H9 (cell line): Measurements from ENCODE around the gene ESM1. TPM values are rescaled to one million over a fixed set of nuclear protein-coding genes. Genes with fewer than 3 reads are reported as not detected.

Experiments
- DNase-seq: peaks from one replicate; pipeline ENCODE4 v3.0.0-alpha.2; 2017
- H2AFZ ChIP-seq: one replicate; pipeline ENCODE4 v1.6.1; 2013; ENCODE audit warnings: mild to moderate bottlenecking, low read length, control low read depth, moderate library complexity
- H2AK5ac ChIP-seq: 2 replicates; pipeline ENCODE4 v1.6.1; 2013; ENCODE audit warnings: low read length, control low read depth, mixed read lengths; ENCODE audit not compliant: insufficient read length
- H2BK120ac ChIP-seq: one replicate; pipeline ENCODE4 v1.6.1; 2013; ENCODE audit warnings: low read depth, mild to moderate bottlenecking, low read length, control low read depth, inconsistent platforms; ENCODE audit not compliant: poor library complexity, severe bottlenecking
- H2BK12ac ChIP-seq: 2 replicates; pipeline ENCODE4 v1.6.1; 2013; ENCODE audit warnings: low read length, control low read depth, mixed read lengths, low read depth; ENCODE audit not compliant: insufficient read length
- H2BK15ac ChIP-seq: 2 replicates; pipeline ENCODE4 v1.6.1; 2013; ENCODE audit warnings: low read depth, low read length, control low read depth
- H2BK20ac ChIP-seq: one replicate; pipeline ENCODE4 v1.6.1; 2013; ENCODE audit warnings: low read depth, mild to moderate bottlenecking, low read length, control low read depth, inconsistent platforms; ENCODE audit not compliant: poor library complexity, severe bottlenecking
- H2BK5ac ChIP-seq: 2 replicates; pipeline ENCODE4 v1.6.1; 2013; ENCODE audit warnings: low read length, control low read depth, mixed read lengths; ENCODE audit not compliant: insufficient read length
- H3K14ac ChIP-seq: 2 replicates; pipeline ENCODE4 v1.6.1; 2013; ENCODE audit warnings: low read length, control low read depth; ENCODE audit not compliant: insufficient read depth
- H3K18ac ChIP-seq: 2 replicates; pipeline ENCODE4 v1.6.1; 2013; ENCODE audit warnings: low read depth, mild to moderate bottlenecking, mixed read lengths, low read length, control low read depth; ENCODE audit not compliant: insufficient read length
- H3K23ac ChIP-seq: 2 replicates; pipeline ENCODE4 v1.6.1; 2013; ENCODE audit warnings: low read length, control low read depth, mixed read lengths, low read depth; ENCODE audit not compliant: insufficient read length
- H3K23me2 ChIP-seq: 2 replicates; pipeline ENCODE4 v1.6.1; 2013; ENCODE audit warnings: low read depth, mild to moderate bottlenecking, mixed read lengths, low read length, control low read depth; ENCODE audit not compliant: insufficient read length, poor library complexity, severe bottlenecking
- H3K27ac ChIP-seq: 2 replicates; pipeline ENCODE4 v1.5.1; 2013; ENCODE audit warnings: low read length, control low read depth, mixed read lengths, low read depth; ENCODE audit not compliant: insufficient read length
- H3K27me3 ChIP-seq: 2 replicates; pipeline ENCODE4 v1.6.1; 2013; ENCODE audit warnings: low read length, control low read depth, inconsistent platforms; ENCODE audit not compliant: insufficient read depth
- H3K4ac ChIP-seq: 2 replicates; pipeline ENCODE4 v1.6.1; 2013; ENCODE audit warnings: low read depth, mild to moderate bottlenecking, control low read depth, inconsistent platforms, low read length, moderate library complexity
- H3K4me1 ChIP-seq: 2 replicates; pipeline ENCODE4 v1.6.1; 2013; ENCODE audit warnings: low read length, control low read depth, inconsistent platforms; ENCODE audit not compliant: insufficient read depth
- H3K4me2 ChIP-seq: 2 replicates; pipeline ENCODE4 v1.6.1; 2013; ENCODE audit warnings: low read length, control low read depth, mixed read lengths; ENCODE audit not compliant: insufficient read length, insufficient read depth
- H3K56ac ChIP-seq: 2 replicates; pipeline ENCODE4 v1.6.1; 2013; ENCODE audit warnings: low read depth, mild to moderate bottlenecking, mixed read lengths, low read length, control low read depth; ENCODE audit not compliant: insufficient read length
- H3K79me1 ChIP-seq: 2 replicates; pipeline ENCODE4 v1.6.1; 2013; ENCODE audit warnings: low read depth, mild to moderate bottlenecking, moderate library complexity, low read length, control low read depth, inconsistent platforms; ENCODE audit not compliant: insufficient read depth, poor library complexity, severe bottlenecking
- H3K79me2 ChIP-seq: 2 replicates; pipeline ENCODE4 v1.6.1; 2013; ENCODE audit warnings: low read length, control low read depth, inconsistent platforms; ENCODE audit not compliant: insufficient read depth
- H3K9ac ChIP-seq: 2 replicates; pipeline ENCODE4 v1.6.1; 2013; ENCODE audit warnings: low read length, control low read depth, mixed read lengths; ENCODE audit not compliant: insufficient read length; ENCODE audit errors: extremely low read depth
- H3K9me3 ChIP-seq: one replicate; pipeline ENCODE4 v1.6.1; 2013; ENCODE audit warnings: low read depth, low read length, inconsistent platforms; ENCODE audit not compliant: control insufficient read depth
- H3T11ph ChIP-seq: one replicate; pipeline ENCODE4 v1.6.1; 2013; ENCODE audit warnings: mild to moderate bottlenecking, low read length, control low read depth, inconsistent platforms
- H4K20me1 ChIP-seq: one replicate; pipeline ENCODE4 v1.6.1; 2013; ENCODE audit not compliant: control insufficient read depth, insufficient read length, insufficient read depth
- H4K5ac ChIP-seq: 2 replicates; pipeline ENCODE4 v1.6.1; 2013; ENCODE audit warnings: low read depth, mild to moderate bottlenecking, mixed read lengths, low read length, control low read depth; ENCODE audit not compliant: insufficient read length
- H4K8ac ChIP-seq: replicated peaks from 2 replicates; pipeline ENCODE4 v1.6.1; 2013; ENCODE audit warnings: low read length, control low read depth, mixed read lengths, low read depth; ENCODE audit not compliant: insufficient read length
- H4K91ac ChIP-seq: 2 replicates; pipeline ENCODE4 v1.6.1; 2013; ENCODE audit warnings: low read depth, mild to moderate bottlenecking, moderate library complexity, mixed read lengths, low read length, control low read depth; ENCODE audit not compliant: insufficient read length
- H3K27ac Mint-ChIP-seq, 3 experiments: 2 replicates in 2 of 3; 3 replicates in 1 of 3; pipeline ENCODE4 v1.8.0; 2020 to 2021; ENCODE audit warnings: mixed read lengths in 3 of 3, mild to moderate bottlenecking in 1 of 3, moderate library complexity in 1 of 3
- H3K27me3 Mint-ChIP-seq: 2 replicates; pipeline ENCODE4 v1.8.0; 2021; ENCODE audit warnings: low read depth, mild to moderate bottlenecking, moderate library complexity, mixed read lengths
- H3K36me3 Mint-ChIP-seq, 3 experiments: 2 replicates in 2 of 3; 3 replicates in 1 of 3; pipeline ENCODE4 v1.8.0; 2020 to 2021; ENCODE audit warnings: low read depth in 3 of 3, mixed read lengths in 3 of 3; ENCODE audit not compliant: insufficient read depth in 1 of 3
- H3K4me1 Mint-ChIP-seq, 2 experiments: 2 replicates each; pipeline ENCODE4 v1.8.0; 2020; ENCODE audit warnings: mixed read lengths in 2 of 2
- H3K4me3 Mint-ChIP-seq, 2 experiments: 2 replicates in 1 of 2; 3 replicates in 1 of 2; pipeline ENCODE4 v1.8.0; 2020 to 2021; ENCODE audit warnings: mild to moderate bottlenecking in 2 of 2, mixed read lengths in 2 of 2, moderate library complexity in 1 of 2
- H3K9me3 Mint-ChIP-seq, 2 experiments: 2 replicates in 1 of 2; 3 replicates in 1 of 2; pipeline ENCODE4 v1.8.0; 2020; ENCODE audit warnings: mild to moderate bottlenecking in 2 of 2, mixed read lengths in 2 of 2, moderate library complexity in 1 of 2
- total RNA-seq: library from RNA; stranded (reverse); gene quantifications from 2 replicates; pipeline ENCODE4 v1.2.1, GENCODE V29; 2021
- TF ChIP-seq, protein P1 (sequence below): fragments of 200-600 bp; sonication (generic); conservative IDR thresholded peaks from 3 replicates; pipeline ENCODE4 v1.8.0; 2021; ENCODE audit warnings: antibody characterized with exemption, mild to moderate bottlenecking

Gene ESM1
- total RNA-seq, 1 experiment from 2014 or later: not detected

GRCh38 chr5:54956922-54957321 lies 28.5 kb downstream of the ESM1 start:
- H4K5ac ChIP-seq: no peak overlapping the region
- H2BK120ac ChIP-seq: no peak overlapping the region
- H3K79me1 ChIP-seq: no peaks in the 10 kb centered on the region
- no peaks in the 10 kb centered on the region for H3K23me2 ChIP-seq
- H2BK5ac ChIP-seq: no peak overlapping the region
- H3K4me2 ChIP-seq: no peak overlapping the region
- H3K27ac ChIP-seq: no peak overlapping the region
- no peak overlapping the region for H3K56ac ChIP-seq
- no peak overlapping the region for H3K27ac Mint-ChIP-seq
- DNase-seq: no peak
- H3K27me3 Mint-ChIP-seq: no peaks in the 10 kb centered on the region
- no peak overlapping the region for H4K91ac ChIP-seq
- H3K4me3 Mint-ChIP-seq: no peak overlapping the region
- H3K9me3 ChIP-seq: no peaks in the 10 kb centered on the region
- H3K14ac ChIP-seq: no peak overlapping the region
- no peaks in the 10 kb centered on the region for H3K4me1 ChIP-seq
- H3T11ph ChIP-seq: no peak overlapping the region
- H3K79me2 ChIP-seq: no peaks in the 10 kb centered on the region
- H2BK12ac ChIP-seq: no peak overlapping the region
- H3K27me3 ChIP-seq: no peaks in the 10 kb centered on the region
- no peak overlapping the region for H3K23ac ChIP-seq
- no peak overlapping the region for H2BK20ac ChIP-seq
- H2AK5ac ChIP-seq: no peak overlapping the region
- H3K18ac ChIP-seq: no peak overlapping the region
- TF ChIP-seq, protein P1, sequence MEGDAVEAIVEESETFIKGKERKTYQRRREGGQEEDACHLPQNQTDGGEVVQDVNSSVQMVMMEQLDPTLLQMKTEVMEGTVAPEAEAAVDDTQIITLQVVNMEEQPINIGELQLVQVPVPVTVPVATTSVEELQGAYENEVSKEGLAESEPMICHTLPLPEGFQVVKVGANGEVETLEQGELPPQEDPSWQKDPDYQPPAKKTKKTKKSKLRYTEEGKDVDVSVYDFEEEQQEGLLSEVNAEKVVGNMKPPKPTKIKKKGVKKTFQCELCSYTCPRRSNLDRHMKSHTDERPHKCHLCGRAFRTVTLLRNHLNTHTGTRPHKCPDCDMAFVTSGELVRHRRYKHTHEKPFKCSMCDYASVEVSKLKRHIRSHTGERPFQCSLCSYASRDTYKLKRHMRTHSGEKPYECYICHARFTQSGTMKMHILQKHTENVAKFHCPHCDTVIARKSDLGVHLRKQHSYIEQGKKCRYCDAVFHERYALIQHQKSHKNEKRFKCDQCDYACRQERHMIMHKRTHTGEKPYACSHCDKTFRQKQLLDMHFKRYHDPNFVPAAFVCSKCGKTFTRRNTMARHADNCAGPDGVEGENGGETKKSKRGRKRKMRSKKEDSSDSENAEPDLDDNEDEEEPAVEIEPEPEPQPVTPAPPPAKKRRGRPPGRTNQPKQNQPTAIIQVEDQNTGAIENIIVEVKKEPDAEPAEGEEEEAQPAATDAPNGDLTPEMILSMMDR: no peak
- no peaks in the 10 kb centered on the region; a peak in 1 of 5 replicates for H3K9me3 Mint-ChIP-seq
- H3K4ac ChIP-seq: no peak overlapping the region
- H3K9ac ChIP-seq: no peak overlapping the region
- H2BK15ac ChIP-seq: no peak overlapping the region
- no peaks in the 10 kb centered on the region for H3K36me3 Mint-ChIP-seq
- H3K4me1 Mint-ChIP-seq: peaks cover 0 to 2% of the 10 kb centered on the region in 2 experiments; a peak in 1 of 4 replicates
- no peak overlapping the region for H4K8ac ChIP-seq
- H2AFZ ChIP-seq: no peak overlapping the region
- no peaks in the 10 kb centered on the region for H4K20me1 ChIP-seq
